ENCODE measurements around the gene CDC45.

GRCh38 chr22:19464546-19464945 lies 15.2 kb upstream of the CDC45 start:
- no peak for TF ChIP-seq ZFX (IDR thresholded peaks at IDR 0.05; ENCODE audit: borderline replicate concordance)
- TF ChIP-seq, protein P1, sequence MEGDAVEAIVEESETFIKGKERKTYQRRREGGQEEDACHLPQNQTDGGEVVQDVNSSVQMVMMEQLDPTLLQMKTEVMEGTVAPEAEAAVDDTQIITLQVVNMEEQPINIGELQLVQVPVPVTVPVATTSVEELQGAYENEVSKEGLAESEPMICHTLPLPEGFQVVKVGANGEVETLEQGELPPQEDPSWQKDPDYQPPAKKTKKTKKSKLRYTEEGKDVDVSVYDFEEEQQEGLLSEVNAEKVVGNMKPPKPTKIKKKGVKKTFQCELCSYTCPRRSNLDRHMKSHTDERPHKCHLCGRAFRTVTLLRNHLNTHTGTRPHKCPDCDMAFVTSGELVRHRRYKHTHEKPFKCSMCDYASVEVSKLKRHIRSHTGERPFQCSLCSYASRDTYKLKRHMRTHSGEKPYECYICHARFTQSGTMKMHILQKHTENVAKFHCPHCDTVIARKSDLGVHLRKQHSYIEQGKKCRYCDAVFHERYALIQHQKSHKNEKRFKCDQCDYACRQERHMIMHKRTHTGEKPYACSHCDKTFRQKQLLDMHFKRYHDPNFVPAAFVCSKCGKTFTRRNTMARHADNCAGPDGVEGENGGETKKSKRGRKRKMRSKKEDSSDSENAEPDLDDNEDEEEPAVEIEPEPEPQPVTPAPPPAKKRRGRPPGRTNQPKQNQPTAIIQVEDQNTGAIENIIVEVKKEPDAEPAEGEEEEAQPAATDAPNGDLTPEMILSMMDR (IDR thresholded peaks at IDR 0.05) = no peak

Measured in 22Rv1 (cell line).